HUDEP-2 (cell line): ENCODE results near the gene LHPP.
"Not testable (repeated sequence)": the region's sequence is repeated elsewhere in the genome, so short reads cannot be mapped to it uniquely, and the experiment has no call there.

Experiments used
- DNase-seq, 76 experiments: peaks; one replicate each; lab custom pipeline; 2025; ENCODE audit not compliant: unreplicated experiment in 76 of 76; lab: John Stamatoyannopoulos, UW

LHPP gene

GRCh38 chr10:124566222-124566888 is 104.7 kb downstream of the LHPP start:
- no peak for DNase-seq

- no peak for DNase-seq
These were observed 105.6 kb downstream of the LHPP start for GRCh38 chr10:124566981-124567835.

- no peak for DNase-seq
These were observed 106.7 kb downstream of the LHPP start for GRCh38 chr10:124568339-124568738.

GRCh38 chr10:124568848-124569622 is 107.4 kb downstream of the LHPP start:
- no peak for DNase-seq

- no peak for DNase-seq
These were observed 108.2 kb downstream of the LHPP start for GRCh38 chr10:124569623-124570470.

GRCh38 chr10:124570646-124571045 is 109.0 kb downstream of the LHPP start:
- no peak for DNase-seq

GRCh38 chr10:124572751-124573150 is 111.1 kb downstream of the LHPP start:
- DNase-seq, result no peak

- DNase-seq, result no peak
These were observed 112.3 kb downstream of the LHPP start for GRCh38 chr10:124573726-124574455.

GRCh38 chr10:124574456-124575070 is 112.9 kb downstream of the LHPP start:
- no peak for DNase-seq

- DNase-seq, result no peak
These were observed 113.7 kb downstream of the LHPP start for GRCh38 chr10:124575107-124576035.

- no peak for DNase-seq
These were observed 115.2 kb downstream of the LHPP start for GRCh38 chr10:124576526-124577420.

- no peak for DNase-seq
These were observed 116.0 kb downstream of the LHPP start for GRCh38 chr10:124577651-124578050.

GRCh38 chr10:124578231-124579010 is 116.8 kb downstream of the LHPP start:
- no peak for DNase-seq

- DNase-seq, result no peak
These were observed 117.4 kb downstream of the LHPP start for GRCh38 chr10:124579011-124579399.

- no peak for DNase-seq
These were observed 124.5 kb downstream of the LHPP start for GRCh38 chr10:124586142-124586541.

- DNase-seq, result no peak
These were observed 126.2 kb downstream of the LHPP start for GRCh38 chr10:124587811-124588211.

- DNase-seq, result not testable (repeated sequence)
These were observed 126.7 kb downstream of the LHPP start for GRCh38 chr10:124588341-124588735.
